Tibial artery (tissue), 4 donors: ENCODE data around the gene EIF4G2.
"Not testable (repeated sequence)": the region's sequence is repeated elsewhere in the genome, so short reads cannot be mapped to it uniquely, and the experiment has no call there.

Experiments used
- DNase-seq, 2 donors: peaks; one replicate each; pipeline ENCODE4 v3.0.0-alpha.2; 2019
- H3K27ac ChIP-seq, 2 donors: fragments of 200-600 bp; sonication (generic) in 1 of 2; 1 replicate in 1 of 2; 2 replicates in 1 of 2; pipeline ENCODE4 v1.5.1; 2018 to 2019; ENCODE audit warnings: mild to moderate bottlenecking in 1 of 2
- H3K27me3 ChIP-seq, 2 donors: fragments of 200-600 bp; sonication (generic) in 1 of 2; one replicate each; pipeline versions ENCODE4 v1.5.1 to v1.6.0; 2016 to 2019
- H3K36me3 ChIP-seq, 3 donors: fragments of 200-600 bp; sonication (generic) in 2 of 3; one replicate each; pipeline ENCODE4 v1.5.1; 2016 to 2019; ENCODE audit warnings: mild to moderate bottlenecking in 2 of 3
- H3K4me1 ChIP-seq, 4 donors: fragments of 200-600 bp; sonication (generic) in 2 of 4; 1 replicate in 3 of 4; 2 replicates in 1 of 4; pipeline ENCODE4 v1.5.1; 2016 to 2019
- H3K4me3 ChIP-seq, 2 donors: fragments of 200-600 bp; sonication (generic) in 1 of 2; 1 replicate in 1 of 2; 2 replicates in 1 of 2; pipeline ENCODE4 v1.5.1; 2018 to 2019; ENCODE audit warnings: mild to moderate bottlenecking in 2 of 2
- H3K9me3 ChIP-seq, 3 donors: fragments of 200-600 bp; sonication (generic) in 1 of 3; one replicate each; pipeline ENCODE4 v1.5.1; 2016 to 2019
- CTCF ChIP-seq, 2 experiments: fragments of 200-600 bp in 1 of 2; fragments of 450-650 bp in 1 of 2; IDR thresholded peaks; one replicate each; pipeline ENCODE4 v1.5.1; 2017 to 2019; ENCODE audit warnings: antibody characterized with exemption in 2 of 2, mild to moderate bottlenecking in 1 of 2, moderate library complexity in 1 of 2
- intact Hi-C: fragments of 100-400 bp; cut with DNase I; formaldehyde crosslinking; loops from one replicate; pipeline ENCODE4 v1.15.0; 2023; ENCODE audit warnings: low total_unique reads

Gene EIF4G2

GRCh38 chr11:10838881-10839280 is 30.2 kb upstream of the EIF4G2 start:
- Histone ChIP-seq H3K4me3 (no peak overlapping the region), H3K4me1 (no peaks in the 10 kb centered on the region), H3K36me3 (no peaks in the 10 kb centered on the region), H3K27me3 (peaks cover 0 to 3% of the 10 kb centered on the region in 2 donors), H3K9me3 (no peaks in the 10 kb centered on the region), H3K27ac (no peak overlapping the region)
- no peak for TF ChIP-seq CTCF (IDR thresholded peaks at IDR 0.05)
- DNase-seq: no peak
- intact Hi-C loops: no loop called here

- Histone ChIP-seq H3K4me3 (no peak overlapping the region), H3K27me3 (peaks cover 0 to 3% of the 10 kb centered on the region in 2 donors), H3K27ac (no peak overlapping the region), H3K36me3 (no peaks in the 10 kb centered on the region), H3K4me1 (no peaks in the 10 kb centered on the region), H3K9me3 (no peaks in the 10 kb centered on the region)
- intact Hi-C loops: no loop called here
- TF ChIP-seq CTCF (IDR thresholded peaks at IDR 0.05): no peak
- DNase-seq: no peak
Observed at GRCh38 chr11:10838083-10838482, 29.4 kb upstream of the EIF4G2 start.

GRCh38 chr11:10836884-10837283 is 28.2 kb upstream of the EIF4G2 start:
- DNase-seq, H3K9me3 ChIP-seq, H3K4me1 ChIP-seq, H3K4me3 ChIP-seq, H3K27ac ChIP-seq, H3K36me3 ChIP-seq, intact Hi-C loops, H3K27me3 ChIP-seq: not testable (repeated sequence)

- no peak for TF ChIP-seq CTCF (IDR thresholded peaks at IDR 0.05)
- DNase-seq: no peak
- no peaks in the 10 kb centered on the region for H3K4me1 ChIP-seq
- H3K27me3 ChIP-seq: no peaks in the 10 kb centered on the region
- intact Hi-C loops: no loop called here
- H3K4me3 ChIP-seq: no peak overlapping the region
- H3K36me3 ChIP-seq: no peaks in the 10 kb centered on the region
- no peak overlapping the region for H3K27ac ChIP-seq
- H3K9me3 ChIP-seq: no peaks in the 10 kb centered on the region
Observed at GRCh38 chr11:10829139-10829538, 20.4 kb upstream of the EIF4G2 start.

GRCh38 chr11:10828402-10828801 is 19.7 kb upstream of the EIF4G2 start:
- no peak for DNase-seq
- no peak for TF ChIP-seq CTCF (IDR thresholded peaks at IDR 0.05)
- no peaks in the 10 kb centered on the region for H3K36me3 ChIP-seq
- no peaks in the 10 kb centered on the region for H3K4me1 ChIP-seq
- H3K9me3 ChIP-seq: no peaks in the 10 kb centered on the region
- no peaks in the 10 kb centered on the region for H3K27me3 ChIP-seq
- intact Hi-C loops: no loop called here
- H3K27ac ChIP-seq: no peak overlapping the region
- H3K4me3 ChIP-seq: no peak overlapping the region

- Histone ChIP-seq H3K27ac (no peak overlapping the region), H3K27me3 (no peaks in the 10 kb centered on the region), H3K4me1 (no peaks in the 10 kb centered on the region), H3K4me3 (no peak overlapping the region), H3K9me3 (no peaks in the 10 kb centered on the region), H3K36me3 (no peaks in the 10 kb centered on the region)
- intact Hi-C loops: no loop called here
- TF ChIP-seq CTCF (IDR thresholded peaks at IDR 0.05): no peak
- no peak for DNase-seq
Observed at GRCh38 chr11:10824888-10825287, 16.2 kb upstream of the EIF4G2 start.
